GM19463 (cell line): ENCODE measurements around the gene CEACAM7.

Experiments
- ATAC-seq: cut with Tn5 transposase; IDR thresholded peaks from one replicate; pipeline ENCODE4 v1.9.1; 2021; ENCODE audit warnings: mild to moderate bottlenecking, moderate library complexity; ENCODE audit not compliant: unreplicated experiment

The CEACAM7 gene

GRCh38 chr19:41700381-41701195 is 12.5 kb upstream of the CEACAM7 start:
- no peak for ATAC-seq

- ATAC-seq, result no peak
These were observed 11.9 kb upstream of the CEACAM7 start for GRCh38 chr19:41699968-41700323.

- no peak for ATAC-seq
These were observed 11.3 kb upstream of the CEACAM7 start for GRCh38 chr19:41699231-41699967.

DNA sequence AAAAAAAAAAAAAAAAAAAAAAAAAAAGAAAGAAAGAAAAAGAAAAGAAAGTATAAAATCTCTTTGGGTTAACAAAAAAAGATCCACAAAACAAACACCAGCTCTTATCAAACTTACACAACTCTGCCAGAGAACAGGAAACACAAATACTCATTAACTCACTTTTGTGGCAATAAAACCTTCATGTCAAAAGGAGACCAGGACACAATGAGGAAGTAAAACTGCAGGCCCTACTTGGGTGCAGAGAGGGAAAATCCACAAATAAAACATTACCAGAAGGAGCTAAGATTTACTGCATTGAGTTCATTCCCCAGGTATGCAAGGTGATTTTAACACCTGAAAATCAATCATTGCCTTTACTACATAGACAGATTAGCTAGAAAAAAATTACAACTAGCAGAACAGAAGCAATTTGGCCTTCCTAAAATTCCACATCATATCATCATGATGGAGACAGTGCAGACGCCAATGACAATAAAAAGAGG is 10.7 kb upstream of the CEACAM7 start:
- no peak for ATAC-seq

GRCh38 chr19:41697198-41697855 is 9.3 kb upstream of the CEACAM7 start:
- no peak for ATAC-seq

- no peak for ATAC-seq
These were observed 8.5 kb upstream of the CEACAM7 start for GRCh38 chr19:41696402-41697197.

GRCh38 chr19:41695745-41696144 is 7.7 kb upstream of the CEACAM7 start:
- ATAC-seq, result no peak

- no peak for ATAC-seq
These were observed 7.0 kb upstream of the CEACAM7 start for GRCh38 chr19:41694831-41695635.

GRCh38 chr19:41694196-41694595 is 6.1 kb upstream of the CEACAM7 start:
- no peak for ATAC-seq

DNA sequence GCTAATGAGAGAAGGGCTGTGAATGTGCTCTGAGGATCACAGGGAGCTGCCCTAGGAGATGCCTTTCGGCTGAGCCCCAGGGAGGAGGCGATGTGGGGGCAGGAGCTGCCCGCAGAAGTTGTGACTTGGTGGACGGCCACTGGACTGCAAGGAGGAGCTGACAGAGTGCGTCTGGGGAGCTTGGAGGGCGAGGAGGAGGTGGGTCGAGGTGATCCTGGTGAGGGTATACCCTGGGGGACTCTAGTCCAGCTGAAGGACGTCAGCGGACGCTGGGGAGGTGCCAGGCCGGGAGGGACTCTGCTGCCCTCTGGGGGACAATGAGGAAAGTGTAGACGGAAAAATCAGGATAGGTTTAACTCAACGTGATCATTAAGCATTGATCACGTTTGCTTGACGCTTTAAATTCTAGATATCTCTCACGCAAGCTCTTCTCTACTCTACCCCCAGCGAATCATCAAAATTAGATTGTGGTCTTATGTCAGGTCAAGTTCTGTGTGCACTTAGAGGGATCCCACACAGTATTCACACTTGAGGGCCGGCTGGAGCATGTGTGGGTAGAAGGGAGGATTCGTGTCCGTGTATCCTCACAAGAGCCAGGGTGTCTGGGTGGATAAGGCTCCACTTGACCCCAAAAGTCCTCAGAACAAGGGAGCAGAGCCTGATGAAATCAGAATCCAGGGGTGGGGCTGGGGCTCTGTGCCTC is 3.3 kb upstream of the CEACAM7 start:
- ATAC-seq, result no peak

GRCh38 chr19:41690801-41691065 is 2.7 kb upstream of the CEACAM7 start:
- ATAC-seq, result no peak

GRCh38 chr19:41689993-41690800 is 2.1 kb upstream of the CEACAM7 start:
- no peak for ATAC-seq

- no peak for ATAC-seq
These were observed 617 bp upstream of the CEACAM7 start for GRCh38 chr19:41688687-41689086.

DNA sequence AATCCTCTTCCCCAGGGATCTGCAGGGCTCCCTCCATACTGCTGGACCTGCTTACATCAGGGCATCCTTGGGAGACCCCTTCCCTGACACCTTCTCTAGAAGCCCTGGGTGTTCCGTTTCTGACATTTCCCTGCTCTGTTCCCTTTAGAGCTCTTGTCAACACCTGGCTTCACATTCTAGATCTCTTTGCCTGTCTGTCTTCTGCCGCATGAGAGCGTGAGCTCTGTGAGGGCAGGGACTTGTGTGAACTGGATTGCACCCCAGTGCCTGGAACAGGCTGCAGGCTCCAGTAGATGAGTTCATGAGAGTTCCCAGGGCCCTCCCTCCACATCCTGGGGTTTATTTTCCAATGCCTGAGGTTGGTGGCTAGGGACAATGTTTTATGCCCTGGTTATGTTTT is 651 bp downstream of the CEACAM7 start:
- no peak for ATAC-seq

- ATAC-seq, result no peak
These were observed 5.6 kb downstream of the CEACAM7 start for GRCh38 chr19:41682437-41682836.

GRCh38 chr19:41671486-41671885 is 16.6 kb downstream of the CEACAM7 start:
- no peak for ATAC-seq

- no peak for ATAC-seq
These were observed 17.3 kb downstream of the CEACAM7 start for GRCh38 chr19:41670755-41671154.

- no peak for ATAC-seq
These were observed 19.8 kb downstream of the CEACAM7 start for GRCh38 chr19:41668315-41668714.

DNA sequence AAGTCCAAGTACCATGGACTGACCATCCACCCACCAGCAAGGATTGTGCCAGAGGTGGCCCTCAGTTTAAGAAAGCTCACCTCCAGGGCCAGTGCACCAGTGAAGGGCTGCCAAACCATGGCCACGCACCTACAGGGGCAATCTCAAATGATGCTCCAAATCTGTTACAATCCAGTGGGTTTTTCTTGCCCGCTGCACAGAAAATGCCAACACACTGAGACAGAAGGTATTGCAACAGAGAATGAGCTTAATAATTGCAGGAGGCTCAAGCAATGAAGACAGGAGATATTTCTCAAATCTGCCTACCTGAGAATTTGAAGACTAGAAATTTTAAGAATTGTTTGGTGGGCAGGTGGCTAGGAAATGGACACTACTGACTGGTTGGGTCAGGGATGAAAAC is 22.0 kb downstream of the CEACAM7 start:
- no peak for ATAC-seq
